ENCODE results near the gene PRUNE2. TPM values are rescaled to one million over a fixed set of nuclear protein-coding genes. Genes with fewer than 3 reads are reported as not detected.

PRUNE2 gene
- total RNA-seq, 1 experiment from 2014 or later: 0.59 TPM

GRCh38 chr9:76618762-76619161 lies 287.2 kb downstream of the PRUNE2 start:
- no peaks in the 10 kb centered on the region for H3K9me2 ChIP-seq (ENCODE audit: insufficient read depth)
- DNase-seq (ENCODE audit: low read depth, low spot score) (no peak), ATAC-seq (no peak)
- BruUV-seq (replicated peaks): no TSS peak
- RAD21 ChIA-PET (ENCODE audit: low non-redundant PET in 1 of 2, low total read pairs in 2 of 2, uncharacterized antibody in 2 of 2, unreplicated experiment in 2 of 2): no interaction called here
- H3K36me3 ChIP-seq (ENCODE audit: control insufficient read depth in 1 of 2, insufficient read depth in 2 of 2, low read length in 2 of 2): no peaks in the 10 kb centered on the region
- POLR2A ChIA-PET: no interaction called here
- CTCF ChIA-PET: no interaction called here
- H3K9me3 ChIP-seq (ENCODE audit: control insufficient read depth in 1 of 2, insufficient read depth in 1 of 2, low read depth in 1 of 2, low read length in 2 of 2): no peaks in the 10 kb centered on the region
- intact Hi-C loops (cut with micrococcal nuclease): no loop called here
- TF ChIP-seq MAX (IDR thresholded peaks at IDR 0.05) (no peak), POLR2A (IDR thresholded peaks at IDR 0.05; ENCODE audit: borderline replicate concordance, extremely low read depth, insufficient read depth, insufficient read length) (no peak), SP1 (IDR thresholded peaks at IDR 0.05; ENCODE audit: low read depth) (no peak), CEBPB (IDR thresholded peaks at IDR 0.05; ENCODE audit: low read depth) (no peak), CTCF (IDR thresholded peaks at IDR 0.05 in 2 of 3, conservative IDR thresholded peaks at IDR 0.05 in 1 of 3; ENCODE audit: borderline replicate concordance in 1 of 3, insufficient read depth in 1 of 3, low read depth in 2 of 3, low read length in 2 of 3) (no peak), EGR1 (IDR thresholded peaks at IDR 0.05; ENCODE audit: low read depth) (no peak), FOSL1 (IDR thresholded peaks at IDR 0.05; ENCODE audit: low read depth) (no peak), SRF (IDR thresholded peaks at IDR 0.05; ENCODE audit: low read depth) (no peak), RAD21 (IDR thresholded peaks at IDR 0.05; ENCODE audit: low read depth) (no peak), POLR2AphosphoS5 (IDR thresholded peaks at IDR 0.05; ENCODE audit: low read depth, low read length) (no peak), EZH2 (IDR thresholded peaks at IDR 0.05) (no peak), EZH2phosphoT487 (IDR thresholded peaks at IDR 0.05; ENCODE audit: borderline replicate concordance) (no peak), CBX3 (IDR thresholded peaks at IDR 0.05; ENCODE audit: low read depth) (no peak), SIN3A (IDR thresholded peaks at IDR 0.05; ENCODE audit: low read depth) (no peak), ZFX (IDR thresholded peaks at IDR 0.05) (no peak)
- TF ChIP-seq, protein P1, sequence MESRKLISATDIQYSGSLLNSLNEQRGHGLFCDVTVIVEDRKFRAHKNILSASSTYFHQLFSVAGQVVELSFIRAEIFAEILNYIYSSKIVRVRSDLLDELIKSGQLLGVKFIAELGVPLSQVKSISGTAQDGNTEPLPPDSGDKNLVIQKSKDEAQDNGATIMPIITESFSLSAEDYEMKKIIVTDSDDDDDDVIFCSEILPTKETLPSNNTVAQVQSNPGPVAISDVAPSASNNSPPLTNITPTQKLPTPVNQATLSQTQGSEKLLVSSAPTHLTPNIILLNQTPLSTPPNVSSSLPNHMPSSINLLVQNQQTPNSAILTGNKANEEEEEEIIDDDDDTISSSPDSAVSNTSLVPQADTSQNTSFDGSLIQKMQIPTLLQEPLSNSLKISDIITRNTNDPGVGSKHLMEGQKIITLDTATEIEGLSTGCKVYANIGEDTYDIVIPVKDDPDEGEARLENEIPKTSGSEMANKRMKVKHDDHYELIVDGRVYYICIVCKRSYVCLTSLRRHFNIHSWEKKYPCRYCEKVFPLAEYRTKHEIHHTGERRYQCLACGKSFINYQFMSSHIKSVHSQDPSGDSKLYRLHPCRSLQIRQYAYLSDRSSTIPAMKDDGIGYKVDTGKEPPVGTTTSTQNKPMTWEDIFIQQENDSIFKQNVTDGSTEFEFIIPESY (IDR thresholded peaks at IDR 0.05; ENCODE audit: extremely low read depth, insufficient replicate concordance, low read length): no peak
- H3K79me2 ChIP-seq (ENCODE audit: insufficient read depth, low read length): no peaks in the 10 kb centered on the region
- H3K27me3 ChIP-seq (ENCODE audit: insufficient read depth, low read length): peaks cover 43% of the 10 kb centered on the region; the same call in 1 of the 2 replicates
- no peak overlapping the region for H3K4me3 ChIP-seq (replicated peaks in 1 of 2; ENCODE audit: low read depth in 1 of 2, low read length in 2 of 2)
- H4K20me1 ChIP-seq (ENCODE audit: insufficient read depth): no peaks in the 10 kb centered on the region
- H3K4me1 ChIP-seq (ENCODE audit: control insufficient read depth in 1 of 2, insufficient read depth in 2 of 2, low read length in 2 of 2): no peaks in the 10 kb centered on the region
- no peak overlapping the region for H3K27ac ChIP-seq (ENCODE audit: low read depth, low read length)
- H2AFZ ChIP-seq (ENCODE audit: low read depth, low read length, poor library complexity, severe bottlenecking): no peak overlapping the region
- no peak overlapping the region for H3K9ac ChIP-seq (ENCODE audit: low read length)
- H3K4me2 ChIP-seq (ENCODE audit: low read length): no peak overlapping the region

All from HCT116 (cell line).